GM10266 (cell line): ENCODE data around the gene ALDH16A1.
"Not testable (repeated sequence)": the region's sequence is repeated elsewhere in the genome, so short reads cannot be mapped to it uniquely, and the experiment has no call there.

Experiments
- DNase-seq: peaks from one replicate; pipeline ENCODE4 v3.0.0; 2012; ENCODE audit errors: extremely low spot score
- CTCF ChIP-seq: IDR thresholded peaks from 2 replicates; pipeline ENCODE4 v1.5.1; 2012; ENCODE audit warnings: mild to moderate bottlenecking, low read depth; ENCODE audit not compliant: control insufficient read depth, insufficient read depth; ENCODE audit errors: missing control alignments

Gene ALDH16A1

DNA sequence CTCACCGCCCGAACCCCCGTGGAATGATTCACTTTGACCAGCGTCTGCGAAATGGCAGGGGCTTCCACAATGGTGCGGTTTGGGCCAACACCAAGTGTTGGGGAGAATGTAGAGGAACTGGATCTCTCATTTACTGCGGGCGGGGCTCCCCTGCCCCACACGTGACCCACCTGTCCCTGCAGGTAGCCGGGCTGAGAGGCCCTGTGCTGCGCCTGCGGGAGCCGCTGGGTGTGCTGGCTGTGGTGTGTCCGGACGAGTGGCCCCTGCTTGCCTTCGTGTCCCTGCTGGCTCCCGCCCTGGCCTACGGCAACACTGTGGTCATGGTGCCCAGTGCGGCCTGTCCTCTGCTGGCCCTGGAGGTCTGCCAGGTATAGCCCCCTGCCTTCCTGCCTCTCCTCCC, 15.2 kb downstream of the ALDH16A1 start:
- TF ChIP-seq CTCF: no peak
- DNase-seq: no peak

- TF ChIP-seq CTCF: no peak
- DNase-seq: peak; percentile 94
Observed at GRCh38 chr19:49468746-49469447, 15.9 kb downstream of the ALDH16A1 start.

DNA sequence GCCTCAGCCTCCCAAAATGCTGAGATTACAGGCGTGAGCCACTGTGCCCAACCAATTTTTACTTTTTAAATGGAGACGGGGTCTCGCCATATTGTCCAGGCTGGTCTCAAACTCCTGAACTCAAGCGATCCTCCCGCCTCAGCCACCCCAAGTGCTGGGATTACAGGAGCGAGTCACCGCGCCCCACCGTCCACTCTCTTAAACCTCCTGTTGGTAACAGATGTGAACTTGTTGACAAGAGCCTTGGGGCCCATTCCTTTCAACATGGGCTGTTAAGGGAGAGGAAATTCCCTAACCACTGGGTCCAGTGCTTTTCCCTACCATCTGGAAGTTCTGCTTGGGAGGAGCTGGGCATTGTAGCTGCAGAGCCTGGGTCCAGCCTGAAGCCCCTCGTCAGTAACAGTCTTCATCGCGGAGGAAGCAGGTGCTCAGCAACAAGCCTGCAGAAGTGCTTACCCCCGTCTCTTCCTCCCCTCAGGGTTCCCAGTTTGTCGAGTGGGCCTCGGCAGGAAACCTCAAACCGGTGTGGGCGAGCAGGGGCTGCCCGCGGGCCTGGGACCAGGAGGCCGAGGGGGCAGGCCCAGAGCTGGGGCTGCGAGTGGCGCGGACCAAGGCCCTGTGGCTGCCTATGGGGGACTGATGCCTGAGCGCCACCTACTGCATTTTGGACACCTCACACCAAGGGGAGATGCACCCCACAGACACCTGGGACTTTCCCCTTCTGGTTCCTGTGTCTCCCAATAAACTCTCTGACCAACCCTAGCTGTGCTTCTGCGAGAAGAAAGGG, 17.0 kb downstream of the ALDH16A1 start:
- TF ChIP-seq CTCF: peak; percentile 88
- DNase-seq: peak; percentile 89

- no peak for TF ChIP-seq CTCF
- DNase-seq: no peak
Observed at GRCh38 chr19:49470615-49470978, 17.6 kb downstream of the ALDH16A1 start.

DNA sequence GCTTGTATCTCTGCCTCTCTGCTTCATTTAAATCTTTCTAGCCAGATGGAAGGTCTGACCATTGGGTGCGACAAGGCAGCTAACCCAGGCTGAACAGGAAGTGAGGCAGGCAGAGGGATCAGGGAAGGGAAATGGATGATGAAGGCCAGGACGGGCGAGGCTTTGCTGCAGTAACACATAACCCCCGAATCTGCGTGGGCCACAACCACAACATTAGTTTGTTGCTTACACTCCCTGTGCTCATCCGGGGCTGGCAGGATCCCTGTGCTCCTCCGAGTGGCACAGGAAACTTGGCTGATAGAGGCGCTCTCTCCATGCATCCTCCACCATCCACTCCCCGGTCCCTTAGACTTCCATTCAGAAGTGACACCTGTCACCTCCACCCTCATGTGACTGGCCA, 19.9 kb downstream of the ALDH16A1 start:
- no peak for TF ChIP-seq CTCF
- DNase-seq: no peak

DNA sequence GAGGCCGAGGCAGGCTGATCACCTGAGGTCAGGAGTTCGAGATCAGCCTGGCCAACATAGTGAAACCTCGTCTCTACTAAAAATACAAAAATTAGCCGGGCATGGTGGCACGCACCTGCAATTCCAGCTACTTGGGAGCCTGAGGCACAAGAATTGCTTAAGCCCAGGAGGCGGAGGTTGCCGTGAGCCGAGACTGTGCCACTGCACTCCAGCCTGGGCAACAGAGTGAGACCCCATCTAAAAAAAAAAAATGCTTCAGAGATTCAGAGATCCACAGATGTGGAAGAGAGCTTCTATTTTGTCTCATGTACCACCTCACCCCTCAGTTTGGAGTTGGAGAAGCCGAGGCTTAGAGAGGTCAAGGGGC, 20.5 kb downstream of the ALDH16A1 start:
- DNase-seq: not testable (repeated sequence)

- TF ChIP-seq CTCF: peak; percentile 89
- DNase-seq: peak; percentile 92
Observed at GRCh38 chr19:49473868-49474541, 21.0 kb downstream of the ALDH16A1 start, which contains the start of gene FLT3LG. TSS of gene FLT3LG (plus strand) at chr19:49474215. CDS start at chr19:49474640, 425 bp downstream.
